EH (cell line): Measurements from ENCODE around the gene LY86.
"Not testable (repeated sequence)": the region's sequence is repeated elsewhere in the genome, so short reads cannot be mapped to it uniquely, and the experiment has no call there.

Source experiments
- DNase-seq: peaks from one replicate; pipeline ENCODE4 v3.0.0-alpha.2; 2015; ENCODE audit warnings: low read depth

LY86 gene

GRCh38 chr6:6596529-6597328 is 8.2 kb downstream of the LY86 start:
- DNase-seq: no peak

- DNase-seq: no peak
Observed at GRCh38 chr6:6597682-6598081, 9.2 kb downstream of the LY86 start.

GRCh38 chr6:6599468-6599873 is 11.0 kb downstream of the LY86 start:
- no peak for DNase-seq

GRCh38 chr6:6600875-6601274 is 12.4 kb downstream of the LY86 start:
- no peak for DNase-seq

DNA sequence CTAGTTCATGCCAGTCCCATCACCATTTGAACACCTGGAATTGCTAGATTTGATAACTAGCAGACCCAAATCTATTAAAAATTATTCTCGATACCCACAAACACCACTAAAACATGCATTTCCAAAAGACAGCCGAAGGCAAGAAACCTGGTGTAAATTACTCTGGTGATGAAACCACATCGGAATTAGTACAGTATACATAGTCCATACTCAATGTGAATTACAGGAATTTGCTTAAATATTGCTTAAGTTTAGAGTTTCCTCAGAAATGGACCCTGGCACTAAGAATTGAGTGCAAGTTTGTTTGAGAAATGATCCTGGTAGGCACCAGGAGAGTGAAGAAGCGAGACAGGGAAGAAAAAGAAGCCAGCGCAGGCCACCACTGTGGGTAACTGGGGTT is 13.7 kb downstream of the LY86 start:
- no peak for DNase-seq

DNA sequence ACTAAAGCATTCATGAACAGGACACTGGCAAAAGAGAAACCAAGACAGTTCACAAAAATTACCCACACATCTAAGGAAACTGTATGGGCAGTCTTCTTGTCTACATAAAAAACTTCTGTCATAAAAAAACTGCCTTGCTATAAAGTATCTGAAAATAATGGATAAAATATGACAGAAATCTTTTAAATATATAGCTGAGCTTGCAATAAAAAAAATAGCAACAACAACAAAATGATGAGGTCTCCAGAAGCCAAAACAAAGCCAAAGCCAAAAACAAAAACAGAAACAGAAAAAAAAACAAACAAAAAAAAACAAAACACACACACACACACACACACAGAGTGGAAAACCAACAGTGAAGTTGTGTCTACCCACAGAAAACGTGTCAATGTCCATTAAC is 14.8 kb downstream of the LY86 start:
- no peak for DNase-seq

DNA sequence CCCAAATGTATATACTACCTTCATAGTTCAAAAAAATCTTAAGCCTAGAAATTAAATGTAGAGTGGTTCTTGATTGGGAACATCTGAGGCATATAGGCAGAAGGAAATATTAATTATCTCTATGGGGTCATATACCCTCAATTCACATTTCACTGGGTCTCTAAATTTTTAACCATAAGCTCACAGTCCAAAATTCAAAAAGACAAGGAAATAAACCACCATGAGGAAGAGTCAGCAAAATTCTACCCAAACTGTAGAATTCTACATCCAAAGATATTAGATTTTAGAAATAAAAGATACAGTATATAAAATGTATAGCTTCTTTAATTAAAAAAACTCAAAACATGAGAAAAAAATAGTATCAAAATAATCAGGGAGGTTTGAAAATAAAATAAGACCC is 15.5 kb downstream of the LY86 start:
- DNase-seq: no peak

GRCh38 chr6:6604566-6604965 is 16.0 kb downstream of the LY86 start:
- DNase-seq: no peak

- DNase-seq: no peak
Observed at GRCh38 chr6:6605873-6606272, 17.4 kb downstream of the LY86 start.

DNA sequence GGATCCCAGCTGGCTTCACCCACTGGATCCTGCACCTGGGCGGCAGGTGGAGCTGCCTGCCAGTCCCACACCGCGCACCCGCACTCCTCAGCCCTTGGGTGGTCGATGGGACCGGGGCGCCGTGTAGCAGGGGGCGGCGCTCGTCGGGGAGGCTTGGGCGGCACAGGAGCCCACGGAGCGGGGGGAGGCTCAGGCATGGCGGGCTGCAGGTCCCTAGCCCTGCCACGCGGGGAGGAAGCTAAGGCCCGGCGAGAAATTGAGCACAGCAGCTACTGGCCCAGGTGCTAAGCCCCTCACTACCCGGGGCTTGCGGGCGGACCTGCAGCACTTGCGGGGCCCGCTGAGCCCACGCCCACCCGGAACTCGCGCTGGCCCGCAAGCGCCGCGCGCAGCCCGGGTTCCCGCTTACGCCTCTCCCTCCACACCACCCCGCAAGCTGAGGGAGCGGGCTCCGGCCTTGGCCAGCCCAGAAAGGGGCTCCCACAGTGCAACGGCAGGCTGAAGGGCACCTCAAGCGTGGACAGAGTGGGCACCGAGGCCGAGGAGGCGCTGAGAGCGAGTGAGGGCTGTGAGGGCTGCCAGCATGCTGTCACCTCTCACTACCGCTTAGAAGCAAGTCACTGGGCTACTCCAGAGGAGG is 18.0 kb downstream of the LY86 start:
- DNase-seq: not testable (repeated sequence)

GRCh38 chr6:6609450-6609849 is 20.9 kb downstream of the LY86 start:
- DNase-seq: no peak

DNA sequence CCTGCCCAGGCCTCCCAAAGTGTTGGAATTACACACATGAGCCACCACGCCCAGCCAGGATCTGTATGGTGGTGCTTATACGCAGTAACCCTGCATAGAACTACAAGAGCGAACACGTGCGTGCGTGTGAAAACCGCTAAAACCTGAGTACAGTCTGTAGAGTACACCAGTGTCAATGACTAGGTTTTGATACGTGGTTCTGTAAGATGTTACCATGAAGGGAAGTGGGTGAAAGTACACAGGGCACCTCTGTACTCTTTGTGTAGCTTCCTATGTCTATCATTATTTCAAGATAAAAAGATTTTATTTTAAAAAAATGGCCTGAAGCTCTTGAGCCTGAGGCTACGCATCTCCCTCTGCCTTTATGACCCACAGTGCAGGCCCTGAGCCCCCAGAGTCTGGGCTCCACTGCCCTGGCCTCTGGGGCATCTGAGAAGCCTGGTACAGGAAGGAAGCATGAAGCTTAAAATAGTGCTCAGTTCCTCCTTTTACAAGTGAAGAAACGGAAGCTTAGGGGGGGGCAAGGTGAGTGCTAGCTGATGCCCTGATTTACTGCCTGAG is 21.6 kb downstream of the LY86 start:
- no peak for DNase-seq

- no peak for DNase-seq
Observed at GRCh38 chr6:6611486-6611885, 23.0 kb downstream of the LY86 start.

DNA sequence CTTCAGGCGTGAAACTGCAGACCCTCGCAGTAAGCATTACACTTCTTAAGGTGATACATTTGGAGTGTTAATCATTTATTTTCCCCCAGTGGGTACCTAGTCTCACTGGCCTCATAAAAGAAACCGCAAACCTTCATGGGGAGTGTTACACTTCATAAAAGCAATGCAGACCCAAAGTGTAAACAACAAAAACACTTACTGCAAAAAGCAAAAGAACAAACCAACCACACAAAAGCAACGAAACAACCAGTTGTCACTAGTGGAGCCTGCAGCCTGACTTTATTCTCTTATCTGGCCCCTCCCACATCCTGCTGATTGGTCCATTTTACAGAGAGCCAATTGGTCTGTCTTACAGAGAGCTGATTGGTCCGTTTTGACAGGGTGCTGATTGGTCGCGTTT is 23.8 kb downstream of the LY86 start:
- DNase-seq: no peak

GRCh38 chr6:6613103-6613718 is 24.7 kb downstream of the LY86 start:
- not testable (repeated sequence) for DNase-seq

- no peak for DNase-seq
Observed at GRCh38 chr6:6614096-6614982, 25.8 kb downstream of the LY86 start.

GRCh38 chr6:6614983-6615349 is 26.4 kb downstream of the LY86 start:
- DNase-seq: no peak

GRCh38 chr6:6616656-6617055 is 28.1 kb downstream of the LY86 start:
- DNase-seq: no peak

- no peak for DNase-seq
Observed at GRCh38 chr6:6619021-6619794, 30.7 kb downstream of the LY86 start.

DNA sequence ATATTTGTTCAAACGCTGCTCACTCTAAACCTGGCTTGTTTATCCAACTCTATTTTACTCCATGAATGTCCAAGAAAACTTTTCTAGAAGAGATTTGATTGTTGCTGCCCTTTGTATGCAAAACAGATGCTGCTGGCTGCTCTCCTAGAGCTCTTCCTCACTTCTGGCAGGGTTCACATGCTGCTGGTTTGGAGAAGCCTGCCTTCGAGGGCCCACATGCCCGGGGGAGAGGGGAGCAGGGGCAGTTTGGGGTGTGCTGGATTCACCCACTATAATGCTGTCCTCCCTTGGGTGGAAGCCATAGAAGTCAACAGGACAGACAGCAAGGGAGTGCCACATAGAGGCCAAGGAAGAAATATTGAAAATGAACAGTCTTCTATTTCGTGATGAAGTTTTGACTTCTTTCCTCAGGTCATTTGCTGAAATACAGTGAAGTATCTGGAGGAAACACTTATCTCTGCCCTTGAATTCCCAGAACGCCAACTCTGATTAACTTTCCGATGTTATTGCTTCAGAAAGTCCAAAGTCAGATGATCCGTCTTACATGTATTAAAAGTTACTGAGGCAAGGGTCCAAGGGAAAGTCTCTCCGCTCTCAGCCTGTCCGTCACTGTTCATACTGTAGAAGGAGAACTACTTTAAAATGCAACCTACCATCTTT is 32.4 kb downstream of the LY86 start:
- no peak for DNase-seq

DNA sequence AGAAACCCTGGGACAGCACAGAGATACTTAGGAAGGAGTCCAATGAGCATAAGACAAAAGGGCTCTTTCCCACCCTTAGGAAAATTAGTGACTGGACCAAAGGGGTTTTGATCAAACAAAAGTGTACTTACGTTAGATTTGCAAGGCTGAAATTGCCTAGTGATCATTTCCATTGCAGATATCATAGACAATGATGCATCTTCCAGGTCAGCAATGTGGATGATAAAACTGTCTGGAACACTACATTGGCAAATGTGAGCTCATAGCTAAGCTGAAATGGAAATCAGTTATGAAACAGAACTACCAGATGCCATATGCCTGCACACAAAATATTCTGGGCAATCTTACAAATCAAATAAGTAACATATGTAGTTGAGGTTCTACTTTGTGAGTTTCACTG is 34.0 kb downstream of the LY86 start:
- no peak for DNase-seq
